Loucy (cell line): ENCODE data around the gene IQGAP3.

Experiments
- H2AFZ ChIP-seq: fragments of 200-600 bp; sonication (generic); 2 replicates; pipeline ENCODE4 v1.6.0; 2016; ENCODE audit warnings: antibody characterized with exemption, mild to moderate bottlenecking, low read length, moderate library complexity
- H3F3A ChIP-seq: fragments of 200-600 bp; 2 replicates; pipeline ENCODE4 v1.6.0; 2016; ENCODE audit warnings: antibody characterized with exemption, low read depth, mild to moderate bottlenecking
- H3K27me3 ChIP-seq: fragments of 200-600 bp; sonication (generic); 2 replicates; pipeline ENCODE4 v1.6.1; 2014; ENCODE audit warnings: low read length, mild to moderate bottlenecking; ENCODE audit not compliant: insufficient read depth, poor library complexity, severe bottlenecking
- H3K36me3 ChIP-seq: fragments of 200-600 bp; sonication (generic); 2 replicates; pipeline ENCODE4 v1.6.1; 2016; ENCODE audit warnings: low read length; ENCODE audit not compliant: insufficient read depth
- H3K4me1 ChIP-seq: fragments of 200-600 bp; sonication (generic); 2 replicates; pipeline ENCODE4 v1.5.1; 2014; ENCODE audit warnings: low read length, mild to moderate bottlenecking; ENCODE audit not compliant: insufficient read depth, poor library complexity, severe bottlenecking
- H3K4me2 ChIP-seq: fragments of 200-600 bp; sonication (generic); 2 replicates; pipeline ENCODE4 v1.6.0; 2014; ENCODE audit warnings: antibody characterized with exemption, low read length, low read depth, mild to moderate bottlenecking; ENCODE audit not compliant: poor library complexity, severe bottlenecking
- H3K4me3 ChIP-seq: fragments of 200-600 bp; sonication (generic); 2 replicates; pipeline ENCODE4 v1.5.1; 2014; ENCODE audit warnings: low read length, mild to moderate bottlenecking, mixed read lengths; ENCODE audit not compliant: poor library complexity, severe bottlenecking
- H3K79me2 ChIP-seq: fragments of 200-600 bp; sonication (generic); 2 replicates; pipeline ENCODE4 v1.6.1; 2014; ENCODE audit warnings: low read length; ENCODE audit not compliant: insufficient read depth
- H3K9ac ChIP-seq: fragments of 200-600 bp; sonication (generic); 2 replicates; pipeline ENCODE4 v1.6.0; 2014; ENCODE audit warnings: mild to moderate bottlenecking, low read depth, low read length, moderate library complexity; ENCODE audit not compliant: poor library complexity, severe bottlenecking
- H3K9me2 ChIP-seq: fragments of 200-600 bp; sonication (generic); replicated peaks from 2 replicates; pipeline ENCODE4 v1.6.1; 2016; ENCODE audit warnings: low read depth, low read length, mixed read lengths
- H3K9me3 ChIP-seq: fragments of 200-600 bp; sonication (generic); 2 replicates; pipeline ENCODE4 v1.6.1; 2014; ENCODE audit warnings: mild to moderate bottlenecking, antibody characterized with exemption, low read length, low read depth; ENCODE audit not compliant: insufficient read depth
- H4K20me1 ChIP-seq: fragments of 200-600 bp; sonication (generic); 2 replicates; pipeline ENCODE4 v1.6.0; 2014; ENCODE audit warnings: antibody characterized with exemption, low read length, mild to moderate bottlenecking; ENCODE audit not compliant: insufficient read depth, poor library complexity, severe bottlenecking
- EZH2phosphoT487 ChIP-seq: fragments of 200-600 bp; IDR thresholded peaks from 2 replicates; pipeline ENCODE4 v1.6.1; 2018; ENCODE audit warnings: antibody characterized with exemption, mild to moderate bottlenecking, moderate library complexity, borderline replicate concordance
- TF ChIP-seq, protein P1 (sequence below): fragments of 200-600 bp; sonication (generic); conservative IDR thresholded peaks from 2 replicates; pipeline ENCODE4 v1.5.1; 2014; ENCODE audit warnings: mild to moderate bottlenecking, antibody characterized with exemption, low read length

Gene IQGAP3

DNA sequence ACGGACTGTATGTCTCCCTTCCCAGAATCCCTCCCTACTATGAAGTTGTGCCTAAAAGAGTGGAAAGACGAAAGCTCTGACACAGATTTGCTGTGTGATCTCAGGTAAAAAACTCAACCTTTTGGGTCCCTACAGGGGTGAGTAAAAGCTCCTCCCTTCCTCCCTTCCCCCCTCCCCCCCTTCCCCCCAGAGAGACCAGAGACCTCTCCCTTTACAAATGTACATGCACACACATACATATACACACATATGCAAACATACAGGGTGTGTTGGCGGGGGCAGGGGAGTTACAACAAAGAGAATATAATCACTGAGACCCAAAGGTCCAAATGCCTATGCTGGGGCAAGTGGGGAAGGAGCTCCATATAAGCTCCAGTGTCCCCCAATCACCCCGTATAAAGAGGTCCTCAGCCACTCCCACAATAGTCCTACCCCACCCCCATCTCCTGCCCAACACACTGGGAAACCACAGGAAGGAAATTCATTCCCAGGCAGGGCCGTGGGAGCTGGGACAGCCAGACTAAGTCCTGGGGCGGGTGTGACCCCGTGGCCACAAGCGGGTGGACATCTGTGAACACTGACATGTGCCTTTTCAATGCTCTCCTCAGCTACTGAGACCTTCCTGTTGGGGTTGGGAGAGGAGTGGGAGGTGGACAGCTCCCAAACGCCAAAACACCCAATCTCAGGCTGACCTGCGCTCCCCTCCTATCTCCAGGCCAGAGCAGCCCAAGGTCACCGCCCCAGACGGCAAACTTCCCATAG, 73.8 kb downstream of the IQGAP3 start:
- no peak for TF ChIP-seq EZH2phosphoT487
- TF ChIP-seq, protein P1, sequence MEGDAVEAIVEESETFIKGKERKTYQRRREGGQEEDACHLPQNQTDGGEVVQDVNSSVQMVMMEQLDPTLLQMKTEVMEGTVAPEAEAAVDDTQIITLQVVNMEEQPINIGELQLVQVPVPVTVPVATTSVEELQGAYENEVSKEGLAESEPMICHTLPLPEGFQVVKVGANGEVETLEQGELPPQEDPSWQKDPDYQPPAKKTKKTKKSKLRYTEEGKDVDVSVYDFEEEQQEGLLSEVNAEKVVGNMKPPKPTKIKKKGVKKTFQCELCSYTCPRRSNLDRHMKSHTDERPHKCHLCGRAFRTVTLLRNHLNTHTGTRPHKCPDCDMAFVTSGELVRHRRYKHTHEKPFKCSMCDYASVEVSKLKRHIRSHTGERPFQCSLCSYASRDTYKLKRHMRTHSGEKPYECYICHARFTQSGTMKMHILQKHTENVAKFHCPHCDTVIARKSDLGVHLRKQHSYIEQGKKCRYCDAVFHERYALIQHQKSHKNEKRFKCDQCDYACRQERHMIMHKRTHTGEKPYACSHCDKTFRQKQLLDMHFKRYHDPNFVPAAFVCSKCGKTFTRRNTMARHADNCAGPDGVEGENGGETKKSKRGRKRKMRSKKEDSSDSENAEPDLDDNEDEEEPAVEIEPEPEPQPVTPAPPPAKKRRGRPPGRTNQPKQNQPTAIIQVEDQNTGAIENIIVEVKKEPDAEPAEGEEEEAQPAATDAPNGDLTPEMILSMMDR: no peak
- Histone ChIP-seq H3K9ac (peak overlapping the region; percentile 72), H3K36me3 (no peaks in the 10 kb centered on the region), H3K4me2 (peak overlapping the region; percentile 98), H3K9me2 (no peaks in the 10 kb centered on the region), H3K4me3 (peak overlapping the region; percentile 88), H4K20me1 (peaks cover 66% of the 10 kb centered on the region), H3K79me2 (peaks cover 87% of the 10 kb centered on the region), H3K4me1 (peaks cover 62% of the 10 kb centered on the region), H3K27me3 (no peaks in the 10 kb centered on the region), H3K9me3 (no peaks in the 10 kb centered on the region), H3F3A (no peaks in the 10 kb centered on the region), H2AFZ (no peak overlapping the region)

DNA sequence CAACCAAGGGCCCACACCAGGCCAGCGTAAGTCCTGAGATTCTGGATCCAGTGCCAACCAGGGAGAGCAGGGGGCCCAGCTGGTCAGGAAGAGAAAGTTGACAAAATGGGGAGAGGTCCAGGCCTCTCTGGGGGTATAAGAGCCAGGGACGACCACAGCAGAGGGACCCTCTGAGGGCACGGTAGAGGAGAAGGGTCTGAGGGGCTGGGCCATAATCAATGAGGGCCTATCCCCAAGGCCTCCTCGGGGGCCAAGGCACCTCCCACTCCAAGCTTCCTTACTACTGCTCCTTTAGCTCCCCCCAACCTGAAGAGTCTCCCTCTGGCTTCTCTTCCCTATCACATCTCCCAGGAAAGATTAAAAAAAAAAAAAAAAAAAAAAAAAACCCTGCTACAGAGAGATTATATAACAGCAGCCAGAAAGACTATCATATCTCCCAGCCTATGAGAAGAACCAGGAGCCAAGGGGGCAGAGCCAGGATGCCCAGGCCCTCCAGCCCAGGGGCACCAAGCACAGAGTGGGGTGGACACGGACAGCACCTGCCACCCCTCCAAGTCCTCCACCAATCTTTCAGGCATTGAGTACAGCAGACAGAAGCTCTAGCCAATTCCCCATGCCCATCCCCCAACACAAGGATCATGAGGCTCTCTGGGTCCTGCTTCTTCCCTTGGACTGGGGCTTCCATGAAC, 74.5 kb downstream of the IQGAP3 start:
- Histone ChIP-seq H3K9me2 (no peaks in the 10 kb centered on the region), H4K20me1 (peaks cover 73% of the 10 kb centered on the region), H3K4me1 (peaks cover 62% of the 10 kb centered on the region), H3K36me3 (no peaks in the 10 kb centered on the region), H3K9me3 (no peaks in the 10 kb centered on the region), H2AFZ (no peak overlapping the region), H3K4me3 (peak overlapping the region; percentile 88), H3K4me2 (peak overlapping the region; percentile 98), H3K9ac (peak overlapping the region; percentile 72), H3K79me2 (peaks cover 88% of the 10 kb centered on the region), H3F3A (no peaks in the 10 kb centered on the region), H3K27me3 (no peaks in the 10 kb centered on the region)
- TF ChIP-seq EZH2phosphoT487: no peak
- TF ChIP-seq, protein P1: no peak

DNA sequence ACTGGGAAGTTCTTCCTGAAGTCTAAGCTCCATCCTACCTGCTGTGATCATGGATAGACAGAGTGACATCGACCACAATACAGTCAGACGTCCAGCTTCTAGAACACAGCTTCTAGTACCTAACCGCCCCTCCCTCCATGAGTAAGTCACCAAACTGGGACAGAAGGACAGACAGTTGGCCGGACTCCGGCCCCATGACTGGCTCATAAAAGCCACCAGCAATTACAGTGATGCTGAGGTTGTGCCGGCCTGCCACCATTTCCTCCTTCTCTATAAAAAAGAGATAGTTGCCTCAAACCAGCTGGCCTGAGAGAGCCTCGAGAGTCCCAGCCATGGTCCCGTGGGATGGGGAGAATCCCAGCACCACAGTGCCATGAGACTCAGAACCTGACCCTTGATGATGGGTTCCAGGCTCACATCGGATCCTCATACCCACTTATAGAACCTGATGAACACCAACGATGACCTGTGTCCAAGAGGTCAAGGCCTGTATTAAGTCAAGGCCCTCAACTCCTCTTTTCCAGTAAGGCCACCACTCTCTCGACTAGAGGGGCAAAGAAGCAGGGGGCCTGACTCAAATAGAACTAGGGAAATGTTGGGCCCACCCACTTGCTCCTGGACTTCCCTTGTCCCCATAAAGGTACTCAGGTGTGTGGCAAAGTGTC, 75.2 kb downstream of the IQGAP3 start:
- no peaks in the 10 kb centered on the region for H3K9me2 ChIP-seq
- H3K79me2 ChIP-seq: peaks cover 88% of the 10 kb centered on the region
- no peak overlapping the region for H2AFZ ChIP-seq
- peaks cover 62% of the 10 kb centered on the region for H3K4me1 ChIP-seq
- H3K36me3 ChIP-seq: no peaks in the 10 kb centered on the region
- peak overlapping the region; percentile 88 for H3K4me3 ChIP-seq
- no peak for TF ChIP-seq EZH2phosphoT487
- TF ChIP-seq, protein P1: no peak
- H4K20me1 ChIP-seq: peaks cover 80% of the 10 kb centered on the region
- H3K9ac ChIP-seq: peak overlapping the region; percentile 72
- no peaks in the 10 kb centered on the region for H3K27me3 ChIP-seq
- H3K4me2 ChIP-seq: peak overlapping the region; percentile 98
- no peaks in the 10 kb centered on the region for H3F3A ChIP-seq
- no peaks in the 10 kb centered on the region for H3K9me3 ChIP-seq
